CD4-positive, alpha-beta T cell treated with Interleukin-12 subunit alpha and Interleukin-12 subunit beta, for 1 hour (primary cell): ENCODE results near the gene ADGRG1.

Experiments
- DNase-seq: peaks from one replicate; pipeline ENCODE4 v3.0.0-alpha.2; 2020

The ADGRG1 gene

GRCh38 chr16:57688987-57689761 is 60.7 kb downstream of the ADGRG1 start:
- DNase-seq, result no peak

GRCh38 chr16:57689762-57690558 is 61.5 kb downstream of the ADGRG1 start:
- peak; percentile 46 for DNase-seq

- DNase-seq, result no peak
Observed at GRCh38 chr16:57690782-57691471, 62.5 kb downstream of the ADGRG1 start.

GRCh38 chr16:57692636-57693035 is 64.2 kb downstream of the ADGRG1 start:
- no peak for DNase-seq

GRCh38 chr16:57693550-57693949 is 65.1 kb downstream of the ADGRG1 start:
- no peak for DNase-seq

- no peak for DNase-seq
Observed at GRCh38 chr16:57694231-57694724, 65.8 kb downstream of the ADGRG1 start.

- DNase-seq, result peak; percentile 30
Observed at GRCh38 chr16:57694725-57695679, 66.6 kb downstream of the ADGRG1 start, which contains the start of gene DRC7. DRC7 (plus strand) TSS chr16:57694806; CDS start chr16:57697950, 3,144 bp downstream.

GRCh38 chr16:57695680-57696069 is 67.2 kb downstream of the ADGRG1 start:
- no peak for DNase-seq

GRCh38 chr16:57696240-57696639 is 67.8 kb downstream of the ADGRG1 start:
- no peak for DNase-seq

- DNase-seq, result no peak
Observed at GRCh38 chr16:57697896-57698537, 69.6 kb downstream of the ADGRG1 start.

GRCh38 chr16:57698812-57699405 is 70.5 kb downstream of the ADGRG1 start:
- no peak for DNase-seq

- DNase-seq, result no peak
Observed at GRCh38 chr16:57699481-57699880, 71.1 kb downstream of the ADGRG1 start.

GRCh38 chr16:57699899-57700298 is 71.5 kb downstream of the ADGRG1 start:
- DNase-seq, result no peak

- no peak for DNase-seq
Observed at GRCh38 chr16:57700781-57701551, 72.5 kb downstream of the ADGRG1 start.

GRCh38 chr16:57701759-57702371 is 73.4 kb downstream of the ADGRG1 start:
- DNase-seq, result no peak

- no peak for DNase-seq
Observed at GRCh38 chr16:57703416-57704010, 75.1 kb downstream of the ADGRG1 start.

- no peak for DNase-seq
Observed at GRCh38 chr16:57704011-57704904, 75.8 kb downstream of the ADGRG1 start.
